Superior temporal gyrus (tissue), 1 donor: ENCODE measurements around the gene HS6ST1.
A peak's percentile ranks its signal among the peaks of the same experiment; 100 is the strongest.

ENCODE experiments used
- DNase-seq: peaks from one replicate; pipeline ENCODE4 v3.0.0-alpha.2; 2016; ENCODE audit errors: extremely low spot score

Gene HS6ST1

DNA sequence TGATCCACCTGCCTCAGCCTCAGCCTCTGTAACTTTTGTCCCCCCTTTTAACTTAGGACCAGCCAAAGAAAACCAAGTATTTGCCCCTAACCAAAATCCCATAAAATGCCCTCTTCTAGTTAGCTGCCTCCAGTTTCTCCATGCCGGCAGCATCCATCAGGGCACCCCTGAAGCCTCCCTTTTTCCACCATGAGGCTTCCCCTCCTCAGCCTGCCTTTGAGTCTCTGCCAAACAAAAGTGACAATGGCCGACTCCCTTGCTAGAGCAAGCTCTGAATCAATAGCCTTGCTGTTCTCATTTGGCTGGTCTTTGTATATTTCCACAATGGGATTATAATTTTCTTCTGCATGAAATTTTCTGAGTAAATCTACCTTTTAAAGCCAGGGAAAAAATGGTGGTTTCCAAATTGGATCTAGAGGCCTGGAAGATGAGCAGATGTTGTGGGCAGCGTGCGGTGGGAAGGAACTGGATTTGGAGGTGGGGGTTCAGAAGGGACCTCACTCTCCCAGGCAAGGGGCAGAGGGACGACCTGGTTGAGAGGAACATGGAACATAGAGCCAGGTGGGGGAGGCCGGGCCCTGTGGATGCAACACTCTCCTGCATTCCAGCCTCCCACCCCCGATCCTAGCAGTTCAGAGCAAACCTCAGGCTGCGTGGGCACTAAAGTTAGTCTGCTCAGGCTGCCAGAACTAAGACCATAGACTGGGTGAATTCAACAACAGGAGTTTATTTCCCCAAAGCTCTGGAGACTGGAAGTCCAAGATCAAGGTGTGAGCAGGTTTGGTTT, 80.6 kb downstream of the HS6ST1 start:
- peak; percentile 87 for DNase-seq

DNA sequence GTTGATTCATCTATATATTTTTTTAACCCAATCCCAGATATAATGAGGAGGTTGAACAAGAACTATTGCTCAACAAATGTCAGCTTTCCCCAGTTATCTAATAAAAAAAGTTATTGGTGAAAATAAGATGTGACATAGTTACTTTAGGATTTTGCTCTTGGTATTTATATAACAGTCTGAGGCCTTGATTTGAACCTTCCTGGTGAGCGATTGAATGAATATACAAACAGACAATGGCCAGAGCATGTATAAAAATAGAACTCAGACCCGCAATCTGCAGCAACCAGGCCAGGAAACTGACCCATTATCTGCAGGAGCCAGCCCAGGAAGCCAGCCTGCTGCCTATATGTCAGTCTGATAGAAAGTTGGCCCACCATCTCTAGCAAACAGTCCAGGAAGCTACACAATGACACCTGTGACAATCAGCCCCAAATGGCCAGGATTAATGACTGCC, 81.6 kb downstream of the HS6ST1 start:
- no peak for DNase-seq

DNA sequence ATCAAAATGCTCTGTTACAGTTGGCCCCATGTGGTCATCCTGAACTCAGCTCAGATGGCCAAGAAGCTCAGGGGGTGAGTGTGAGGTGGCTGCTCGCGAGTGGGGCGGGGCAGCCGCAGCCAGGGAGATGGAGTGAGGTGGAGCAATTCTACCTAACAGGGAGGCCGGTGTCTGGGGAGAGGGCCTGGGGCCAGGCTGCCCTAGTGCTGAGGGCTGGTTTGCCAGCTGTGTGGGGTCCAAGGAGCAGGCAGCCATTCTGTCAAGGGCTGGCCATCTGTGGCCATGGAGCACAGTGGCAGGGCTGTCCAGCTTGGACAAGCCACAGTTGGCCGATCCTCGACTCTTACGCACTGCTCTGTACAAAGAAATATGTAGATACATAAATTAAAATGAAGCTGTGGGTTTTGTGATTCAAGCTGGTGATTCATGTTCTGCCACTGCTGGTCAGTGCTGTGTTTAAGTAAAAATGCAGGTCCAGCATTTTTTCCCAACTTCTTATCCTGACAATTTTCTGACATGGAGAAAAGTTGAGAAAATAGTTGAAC, 82.1 kb downstream of the HS6ST1 start:
- DNase-seq, result peak; percentile 24

DNA sequence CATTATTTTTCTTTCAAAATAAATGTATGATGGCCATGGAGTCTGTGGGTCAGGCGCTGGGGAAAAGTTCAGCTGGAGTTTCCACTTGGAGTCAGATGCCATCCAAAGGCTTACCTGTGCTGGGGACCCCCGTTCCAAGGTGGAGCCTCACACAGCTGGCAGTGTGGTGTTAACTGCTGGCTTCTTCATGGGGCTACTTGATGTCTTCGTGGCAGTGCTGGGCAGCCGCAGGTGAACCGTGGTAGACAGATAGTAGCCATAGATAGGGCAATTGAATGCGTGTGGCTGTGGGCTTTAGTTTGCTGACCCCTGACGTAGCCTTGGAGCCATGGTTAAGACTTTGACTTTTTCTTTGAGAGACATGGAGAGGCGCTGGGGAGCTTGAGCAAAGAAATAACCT, 83.1 kb downstream of the HS6ST1 start:
- no peak for DNase-seq

DNA sequence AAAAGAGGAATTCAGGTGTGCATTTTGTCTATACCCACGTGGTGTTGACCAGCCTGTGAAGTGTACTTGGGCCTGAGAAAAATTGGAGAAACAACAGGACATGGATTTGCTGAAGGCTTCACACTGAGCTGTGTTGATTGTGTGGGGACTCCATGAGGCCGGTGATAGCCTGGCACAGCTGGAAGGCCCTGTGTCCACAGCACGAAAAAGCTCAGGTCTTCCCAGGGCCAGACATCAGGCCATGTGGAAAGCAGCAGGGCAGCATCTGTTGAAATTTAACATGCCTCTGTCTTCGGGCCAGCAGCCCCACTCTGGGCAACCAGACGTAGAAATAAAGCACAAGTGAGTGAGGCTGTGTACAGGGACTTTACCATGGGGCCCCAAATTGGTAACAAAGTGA, 84.1 kb downstream of the HS6ST1 start:
- DNase-seq, result no peak

DNA sequence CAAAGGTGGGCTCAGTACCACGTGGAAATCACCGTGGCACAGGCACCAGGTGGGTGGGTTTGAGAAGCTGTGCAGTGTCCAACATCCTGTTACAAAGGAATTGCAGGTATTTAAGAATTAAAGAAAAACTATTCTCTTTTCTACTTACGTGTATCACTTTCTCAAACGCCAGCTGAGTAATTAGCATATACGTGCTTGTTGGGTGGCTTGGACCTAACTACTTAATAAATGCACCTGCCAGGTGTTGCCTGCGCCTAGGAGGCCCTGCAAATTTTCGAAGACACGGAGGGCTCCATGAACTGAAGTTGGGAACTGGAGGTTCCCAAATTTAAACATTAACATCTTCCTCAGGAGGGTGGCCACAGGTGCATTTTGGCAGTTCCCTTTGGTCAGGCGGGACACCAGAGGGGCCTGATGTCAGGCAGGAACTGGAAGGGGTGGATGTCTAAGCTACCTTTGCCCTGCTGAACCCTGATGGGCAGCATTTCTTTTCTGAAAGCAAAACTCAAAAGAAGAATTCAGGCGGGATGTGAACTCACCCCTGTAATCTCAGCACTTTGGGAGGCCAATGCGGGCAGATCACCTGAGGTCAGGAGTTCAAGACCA, 84.8 kb downstream of the HS6ST1 start:
- no peak for DNase-seq

DNA sequence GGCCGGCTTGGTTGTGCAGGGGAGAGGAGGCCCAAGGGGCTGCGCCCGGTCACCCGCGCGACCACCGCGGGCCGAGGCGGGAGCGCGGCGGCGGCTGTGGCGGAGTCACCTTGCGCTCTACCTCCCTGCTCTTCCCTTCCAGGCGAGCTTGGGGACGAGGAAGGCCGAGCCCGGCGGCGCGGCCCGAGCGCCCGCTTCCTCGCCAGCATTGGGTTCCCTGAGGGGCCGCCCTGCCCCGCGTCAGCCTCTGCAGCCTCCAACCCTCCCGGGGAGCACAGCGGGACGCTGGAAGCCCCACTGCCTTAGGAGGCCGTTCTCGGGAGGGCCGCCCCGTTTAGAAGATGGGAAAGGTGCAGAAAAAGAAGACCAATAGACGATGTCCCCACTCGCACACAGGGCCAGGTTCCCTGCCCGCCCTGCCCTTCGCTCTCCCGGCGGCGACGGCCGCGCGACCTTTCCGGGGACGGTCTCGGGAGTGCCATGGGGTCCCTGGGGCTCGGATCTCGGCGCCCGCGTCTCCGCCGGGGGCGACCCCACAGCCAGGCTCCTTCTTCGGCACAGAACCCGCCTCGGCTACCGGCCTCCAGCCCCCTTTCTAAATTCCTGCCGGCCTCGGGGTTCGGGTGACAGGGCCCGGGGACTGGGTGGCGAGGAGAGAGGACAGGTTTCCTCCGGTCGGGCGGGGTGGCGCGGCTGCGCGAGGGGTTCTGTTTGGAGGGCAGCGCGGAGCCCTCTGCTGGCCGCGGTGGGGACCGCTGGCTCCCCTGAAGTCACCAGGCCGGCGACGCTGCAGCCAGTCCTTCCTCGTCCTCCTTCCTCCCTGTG, 85.5 kb downstream of the HS6ST1 start:
- peak; percentile 86 for DNase-seq

DNA sequence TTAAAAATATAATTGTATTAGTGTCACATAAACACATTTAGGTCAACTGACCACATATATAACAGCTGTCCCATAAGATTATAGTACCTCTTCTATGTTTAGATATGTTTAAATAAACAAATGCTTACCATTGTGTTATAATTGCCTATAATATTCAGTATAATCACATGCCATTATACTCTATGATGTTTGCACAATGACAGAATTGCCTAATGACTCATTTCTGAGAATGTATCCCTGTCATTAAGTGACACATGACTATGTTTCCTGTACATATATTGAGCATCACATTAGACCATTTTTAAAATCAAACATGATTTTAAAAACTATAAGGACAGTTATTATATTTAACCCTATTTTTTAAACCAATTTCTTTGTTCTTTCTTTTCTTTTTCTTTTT, 89.8 kb downstream of the HS6ST1 start:
- no peak for DNase-seq

DNA sequence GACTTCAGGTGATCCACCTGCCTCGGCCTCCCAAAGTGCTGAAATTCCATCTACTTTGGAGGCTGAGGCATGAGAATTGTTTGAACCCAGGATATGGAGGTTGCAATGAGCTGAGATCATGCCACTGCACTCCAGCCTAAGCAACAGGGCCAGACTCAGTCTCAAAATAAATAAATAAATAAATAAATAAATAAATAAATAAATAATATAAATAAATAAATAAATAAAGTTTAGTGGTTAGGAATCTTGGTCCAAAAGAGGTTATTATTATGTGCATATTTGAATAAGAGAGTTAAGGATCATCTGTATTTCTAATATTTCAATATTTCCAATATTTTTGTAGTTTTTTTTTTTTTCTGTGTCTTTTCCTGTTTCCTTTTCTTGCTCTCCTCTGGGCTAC, 90.8 kb downstream of the HS6ST1 start:
- no peak for DNase-seq

DNA sequence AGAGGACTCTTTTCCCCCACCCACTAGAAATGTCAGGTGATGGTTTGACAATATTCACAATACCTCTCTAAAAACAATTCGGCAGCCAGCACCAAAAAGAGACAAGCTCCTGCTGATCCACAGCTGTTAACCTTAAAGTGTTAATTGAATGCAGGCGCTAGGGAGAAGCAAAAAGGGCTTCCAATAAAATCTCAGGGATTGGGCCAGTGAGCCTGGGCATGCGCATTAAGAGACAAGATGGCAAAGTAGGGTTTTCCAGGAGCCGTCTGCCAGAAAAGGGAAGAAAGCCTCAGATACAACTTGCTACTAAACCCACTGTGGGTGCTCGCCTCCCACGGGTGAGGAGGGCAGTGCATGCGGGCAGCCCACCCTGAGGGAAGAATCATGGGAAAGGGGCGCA, 98.8 kb downstream of the HS6ST1 start:
- DNase-seq, result no peak

DNA sequence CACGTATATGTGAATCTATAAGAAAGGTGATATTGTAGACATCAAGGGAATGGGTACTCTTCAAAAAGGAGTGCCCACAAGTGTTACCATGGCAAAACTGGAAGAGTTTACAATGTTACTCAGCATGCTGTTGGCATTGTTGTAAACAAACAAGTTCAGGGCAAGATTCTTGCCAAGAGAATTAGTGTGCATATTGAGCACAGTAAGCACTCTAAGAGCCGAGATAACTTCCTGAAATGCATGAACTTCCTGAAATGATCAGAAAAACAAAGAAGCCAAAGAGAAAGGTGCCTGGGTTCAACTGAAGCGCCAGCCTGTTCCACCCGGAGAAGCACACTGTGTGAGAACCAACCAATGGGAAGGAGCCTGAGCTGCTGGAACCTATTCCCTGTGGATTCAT, 101.0 kb downstream of the HS6ST1 start:
- DNase-seq, result no peak

DNA sequence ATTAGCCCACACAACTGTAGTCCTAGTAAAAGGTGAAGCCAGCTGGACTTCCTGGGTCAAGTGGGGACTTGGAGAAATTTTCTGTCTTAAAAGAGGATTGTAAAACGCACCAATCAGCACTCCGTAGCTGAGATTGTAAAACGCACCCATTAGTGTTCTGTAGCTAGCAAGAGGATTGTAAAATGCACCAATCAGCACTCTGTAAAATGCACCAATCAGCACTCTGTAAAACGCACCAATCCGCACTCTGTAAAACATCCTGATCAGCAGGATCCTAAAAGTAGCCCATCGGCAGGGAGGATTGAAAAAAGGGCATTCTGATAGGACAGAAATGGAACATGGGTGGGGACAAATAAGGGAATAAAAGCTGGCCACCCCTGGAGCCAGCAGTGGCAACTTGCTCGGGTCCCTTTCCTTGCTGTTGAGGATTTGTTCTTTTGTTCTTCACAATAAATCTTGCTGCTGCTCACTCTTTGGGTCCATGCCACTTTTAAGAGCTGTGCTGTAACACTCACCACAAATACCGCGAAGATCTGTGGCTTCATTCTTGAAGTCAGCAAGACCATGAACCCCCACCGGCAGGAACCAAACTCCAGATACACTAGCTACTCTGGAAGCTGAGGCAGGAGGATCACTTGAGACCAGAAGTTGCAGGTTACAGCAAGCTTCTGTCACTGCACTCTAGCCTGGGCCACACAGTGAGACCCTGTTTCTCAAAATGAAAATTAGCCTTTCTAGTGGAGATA, 102.6 kb downstream of the HS6ST1 start:
- DNase-seq, result no peak
